Activated CD4-positive, CD25-positive, alpha-beta regulatory T cell treated with anti-CD3 and anti-CD28 coated beads, Interleukin-2, amount 50 U/mL, for 16 hours (primary cell): ENCODE data around the gene SYP.
"Not testable (repeated sequence)": the region's sequence is repeated elsewhere in the genome, so short reads cannot be mapped to it uniquely, and the experiment has no call there.

Source experiments
- DNase-seq: peaks from one replicate; pipeline ENCODE4 v3.0.0-alpha.2; 2020; ENCODE audit warnings: low read depth, low spot score

SYP gene

GRCh38 chrX:49166914-49167739 lies 32.9 kb downstream of the SYP start:
- DNase-seq = no peak

GRCh38 chrX:49165901-49166881 lies 33.8 kb downstream of the SYP start:
- peak; percentile 37 for DNase-seq

DNA sequence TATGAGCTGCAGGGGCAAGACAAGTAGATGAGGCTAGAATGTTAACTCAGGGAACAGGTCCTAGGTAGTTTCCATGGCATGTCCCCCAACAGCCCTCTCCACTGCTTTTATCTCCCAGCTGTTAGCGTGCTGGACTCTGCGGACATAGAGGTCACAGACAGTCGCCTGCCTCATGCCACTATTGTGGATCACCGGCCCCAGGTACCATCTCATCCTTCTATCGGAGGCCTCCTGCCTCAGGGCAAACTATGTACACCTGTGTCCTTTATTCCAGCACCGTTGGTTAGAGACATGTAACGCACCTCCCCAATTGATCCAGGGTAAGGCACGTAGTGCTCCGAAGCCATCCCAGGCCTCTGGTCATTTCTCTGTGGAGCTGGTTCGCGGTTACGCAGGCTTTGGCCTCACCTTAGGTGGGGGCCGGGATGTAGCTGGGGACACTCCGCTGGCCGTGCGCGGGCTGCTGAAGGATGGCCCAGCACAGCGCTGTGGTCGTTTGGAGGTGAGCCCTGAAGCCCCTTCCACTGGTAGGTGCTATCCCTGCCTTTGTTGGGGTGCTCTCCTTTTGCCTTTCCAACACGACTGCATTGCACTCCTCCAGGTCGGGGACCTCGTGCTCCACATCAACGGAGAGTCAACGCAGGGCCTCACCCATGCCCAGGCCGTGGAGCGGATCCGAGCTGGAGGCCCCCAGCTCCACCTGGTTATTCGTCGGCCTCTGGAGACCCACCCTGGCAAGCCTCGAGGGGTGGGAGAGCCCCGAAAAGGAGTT lies 35.2 kb downstream of the SYP start:
- no peak for DNase-seq

GRCh38 chrX:49163555-49164419 lies 36.2 kb downstream of the SYP start:
- peak; percentile 58 for DNase-seq

DNA sequence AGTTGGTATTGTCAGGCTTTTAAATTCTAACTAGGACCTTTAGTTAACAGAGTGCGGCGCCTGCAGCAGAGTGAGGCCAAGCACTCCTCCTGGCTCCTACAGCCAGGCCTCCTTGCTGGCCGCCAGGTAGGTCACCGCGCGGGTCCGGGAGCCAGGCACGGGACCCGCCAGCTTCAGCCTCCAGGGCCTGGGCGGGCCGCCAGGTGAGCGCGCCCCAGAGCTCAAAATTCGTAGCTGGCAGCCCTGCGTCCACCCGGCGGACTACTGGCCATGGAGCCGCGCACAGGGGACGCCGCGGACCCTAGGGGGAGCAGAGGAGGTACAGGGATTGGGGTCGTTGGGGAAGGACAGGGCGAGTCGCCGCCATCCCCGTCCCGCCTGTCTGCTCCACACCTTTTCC lies 37.4 kb downstream of the SYP start, which contains the start of gene MAGIX:
MAGIX (plus strand) TSS at position 139 of the 400 bp plus-strand sequence; CDS start at position 271, 132 bp downstream.
- DNase-seq = no peak

DNA sequence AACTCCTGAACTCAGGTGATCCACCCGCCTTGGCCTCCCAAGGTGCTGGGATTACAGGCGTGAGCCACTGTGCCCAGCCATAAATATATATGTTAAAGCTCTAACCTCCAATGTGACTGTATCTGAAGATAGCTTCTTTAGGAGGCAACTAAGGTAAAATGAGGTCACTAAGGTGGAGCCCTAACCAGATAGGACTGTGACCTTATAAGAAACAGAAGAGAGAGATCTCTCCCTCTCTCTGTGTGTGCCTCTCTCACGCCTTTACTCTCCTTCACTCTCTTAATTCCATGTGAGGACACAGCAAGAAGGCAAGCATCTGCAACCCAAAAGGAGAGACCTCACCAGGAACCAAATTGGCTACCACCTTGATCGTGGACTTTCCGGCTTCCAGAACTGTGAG lies 38.4 kb downstream of the SYP start:
- DNase-seq = no peak

GRCh38 chrX:49160908-49161307 lies 39.1 kb downstream of the SYP start:
- no peak for DNase-seq

DNA sequence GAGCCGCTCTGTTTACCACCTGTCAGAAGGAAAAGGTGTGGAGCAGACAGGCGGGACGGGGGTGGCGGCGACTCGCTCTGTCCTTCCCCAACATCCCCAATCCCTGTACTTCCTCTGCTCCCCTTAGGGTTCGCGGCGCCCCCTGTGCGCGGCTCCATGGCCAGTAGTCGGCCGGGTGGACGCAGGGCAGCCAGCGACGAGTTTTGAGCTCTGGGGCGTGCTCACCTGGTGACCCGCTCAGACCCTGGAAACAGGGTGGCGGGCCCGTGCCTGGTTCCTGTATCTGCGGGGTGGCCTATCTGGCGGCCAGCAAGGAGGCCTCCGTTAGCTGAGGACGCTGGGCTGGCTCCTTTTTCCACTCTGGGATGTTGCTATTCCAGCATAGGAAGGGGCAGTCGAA lies 42.8 kb downstream of the SYP start:
- no peak for DNase-seq

DNA sequence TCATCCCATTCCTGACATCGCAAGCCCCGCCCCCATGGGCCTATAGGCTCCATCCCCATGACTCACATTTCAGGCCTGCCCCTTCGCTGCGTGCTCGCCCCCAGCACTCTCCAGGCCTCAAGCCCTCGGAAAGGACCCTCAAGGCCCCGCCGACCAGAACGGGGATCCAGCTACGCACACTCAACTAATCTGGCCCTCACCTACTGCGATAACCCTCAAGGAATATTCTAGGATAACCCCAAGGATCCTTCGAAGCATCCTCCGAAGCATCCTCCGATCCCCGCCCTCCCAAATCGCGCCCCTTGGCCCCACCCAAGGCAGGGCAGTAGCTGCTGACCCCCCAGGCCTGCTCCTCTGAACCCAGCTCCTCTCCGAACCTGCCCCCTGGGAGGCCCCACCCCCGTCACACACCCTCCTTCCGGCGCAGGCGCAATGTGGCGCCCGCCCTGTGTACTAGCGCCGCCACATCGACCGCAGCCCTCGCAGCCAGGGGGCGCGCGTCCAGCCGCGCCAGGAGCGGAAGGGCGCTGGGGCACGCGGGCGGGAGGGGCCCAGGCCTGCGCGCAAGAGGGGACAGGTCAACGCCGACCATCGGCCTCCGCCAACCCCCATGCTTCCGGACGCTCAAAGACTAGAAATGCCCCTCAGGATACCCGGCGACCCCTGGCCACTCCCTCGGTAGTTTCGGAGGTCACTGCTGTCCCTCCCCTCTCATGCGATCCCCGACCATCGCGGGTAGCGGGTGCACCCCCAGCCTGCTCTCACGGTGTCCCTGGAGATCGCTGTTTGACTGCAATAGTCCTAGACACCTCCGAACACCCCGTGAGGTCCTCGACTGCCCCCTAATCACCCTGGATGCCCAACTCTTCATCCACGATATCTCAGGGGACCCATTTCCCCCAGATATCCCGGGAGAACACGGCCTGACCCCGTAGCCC lies 43.8 kb downstream of the SYP start:
- peak; percentile 69 for DNase-seq

- no peak for DNase-seq
These were observed 44.6 kb downstream of the SYP start for GRCh38 chrX:49155243-49155899.

GRCh38 chrX:49153467-49153866 lies 46.5 kb downstream of the SYP start:
- no peak for DNase-seq

- DNase-seq = not testable (repeated sequence)
These were observed 50.7 kb downstream of the SYP start for GRCh38 chrX:49149291-49149690.

- not testable (repeated sequence) for DNase-seq
These were observed 51.4 kb downstream of the SYP start for GRCh38 chrX:49148390-49149100.

GRCh38 chrX:49147936-49148335 lies 52.1 kb downstream of the SYP start:
- no peak for DNase-seq

- DNase-seq = no peak
These were observed 52.7 kb downstream of the SYP start for GRCh38 chrX:49147282-49147681.

- not testable (repeated sequence) for DNase-seq
These were observed 56.8 kb downstream of the SYP start for GRCh38 chrX:49143154-49143553.

DNA sequence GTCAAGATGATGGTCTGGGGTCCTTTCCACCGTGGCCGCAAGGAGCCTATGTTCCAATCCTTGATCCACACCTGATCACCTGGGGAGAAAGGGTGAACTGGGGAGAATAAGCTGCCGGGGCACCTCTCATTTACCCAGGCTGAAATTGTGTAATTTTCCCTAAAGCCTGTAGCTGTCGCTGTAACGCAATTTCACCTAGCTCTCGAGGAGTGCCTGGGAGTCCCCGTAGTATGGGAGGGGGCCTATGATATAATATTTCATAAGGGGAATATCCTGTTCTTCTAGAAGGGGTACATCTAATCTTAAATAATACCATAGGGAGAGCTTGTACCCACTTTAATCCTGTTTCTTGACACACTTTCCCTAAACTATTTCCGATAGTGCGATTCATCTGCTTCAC lies 57.7 kb downstream of the SYP start:
- not testable (repeated sequence) for DNase-seq

DNA sequence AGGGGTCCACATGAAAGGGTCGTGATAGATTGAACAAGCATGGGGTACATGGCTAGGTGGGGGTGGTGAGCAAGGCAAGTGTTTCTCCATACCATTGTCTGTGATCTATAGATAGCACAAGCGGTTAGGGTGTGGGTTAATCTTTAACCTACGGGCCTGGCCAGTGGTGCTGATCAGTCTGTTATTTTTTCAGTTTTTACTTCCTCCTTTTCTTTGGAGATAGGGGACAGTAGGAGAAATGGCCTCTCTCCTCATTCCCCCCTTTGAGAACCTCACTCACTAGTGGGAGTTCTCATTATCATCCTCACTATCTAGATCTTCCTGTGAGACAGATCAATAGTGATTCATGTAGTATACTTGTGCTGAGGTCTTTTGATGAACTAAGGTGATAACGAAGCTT lies 60.3 kb downstream of the SYP start:
- DNase-seq = no peak
